HG03575 (cell line): Measurements from ENCODE around the gene IL21R.
"Not testable (repeated sequence)": the region's sequence is repeated elsewhere in the genome, so short reads cannot be mapped to it uniquely, and the experiment has no call there.

ENCODE experiments used
- ATAC-seq: cut with Tn5 transposase; IDR thresholded peaks from one replicate; pipeline ENCODE4 v1.9.1; 2021; ENCODE audit not compliant: unreplicated experiment, insufficient number of reproducible peaks, low FRiP score; ENCODE audit errors: extremely low read depth

IL21R gene

DNA sequence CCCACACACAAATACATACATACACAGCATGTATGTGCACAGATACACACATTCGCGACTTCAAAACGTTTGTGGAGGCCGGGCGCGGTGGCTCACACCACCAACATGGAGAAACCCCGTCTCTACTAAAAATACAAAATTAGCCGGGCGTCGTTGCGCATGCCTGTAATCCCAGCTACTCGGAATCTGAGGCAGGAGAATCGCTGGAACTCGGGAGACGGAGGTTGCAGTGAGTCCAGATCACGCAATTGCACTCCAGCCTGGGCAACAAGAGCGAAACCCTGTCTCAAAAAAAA lies 55.6 kb downstream of the IL21R start:
- ATAC-seq = not testable (repeated sequence)

DNA sequence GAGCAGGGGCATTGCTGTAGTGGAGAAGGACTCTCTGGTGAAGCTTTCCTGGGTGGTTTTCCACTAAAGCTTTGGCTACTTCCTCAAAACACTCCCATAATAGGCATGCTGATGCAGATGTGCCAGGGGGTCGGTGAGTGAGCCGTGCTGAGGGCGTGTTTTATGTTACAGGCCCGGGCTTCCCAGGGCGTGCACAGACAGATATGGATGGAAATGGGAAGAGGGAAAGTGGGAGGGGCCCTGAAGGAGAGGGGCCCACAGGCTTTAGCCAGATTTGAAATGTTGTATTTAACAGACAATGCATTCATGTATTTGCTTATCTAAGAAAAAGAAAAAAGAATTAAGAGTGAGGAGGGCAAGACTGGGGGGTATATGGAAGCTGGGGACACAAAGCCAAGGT lies 56.3 kb downstream of the IL21R start:
- no peak for ATAC-seq

DNA sequence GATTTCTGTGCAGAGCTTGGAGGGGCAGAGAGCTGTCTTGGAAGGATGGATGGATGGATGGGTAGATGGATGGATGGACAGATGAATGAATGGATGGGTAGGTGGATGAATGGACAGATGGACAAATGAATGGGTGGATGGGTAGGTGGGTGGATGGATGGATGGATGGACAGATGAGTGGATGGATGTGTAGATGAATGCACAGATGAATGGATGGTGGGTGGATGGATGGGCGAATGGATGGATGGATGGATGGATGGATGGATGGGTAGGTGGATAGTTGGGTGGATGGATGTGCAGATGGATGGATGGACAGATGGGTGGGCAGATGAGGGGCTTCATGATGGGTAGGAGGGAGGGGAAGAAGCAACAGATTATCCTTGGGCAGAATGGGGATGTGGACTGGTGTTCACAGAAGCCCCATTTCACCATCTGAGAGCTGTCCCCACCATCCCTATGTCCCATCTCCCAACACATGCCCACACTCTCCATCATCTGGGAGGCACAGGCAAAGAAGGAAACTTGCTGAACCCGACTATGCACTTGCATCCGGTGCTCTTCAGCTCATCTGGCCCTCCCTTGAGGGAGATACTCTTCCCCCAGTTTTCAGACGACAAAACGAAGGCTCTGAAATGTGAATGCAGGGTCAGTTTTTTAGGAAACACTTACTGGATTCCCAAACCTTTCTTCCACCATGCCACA lies 57.2 kb downstream of the IL21R start:
- no peak for ATAC-seq

DNA sequence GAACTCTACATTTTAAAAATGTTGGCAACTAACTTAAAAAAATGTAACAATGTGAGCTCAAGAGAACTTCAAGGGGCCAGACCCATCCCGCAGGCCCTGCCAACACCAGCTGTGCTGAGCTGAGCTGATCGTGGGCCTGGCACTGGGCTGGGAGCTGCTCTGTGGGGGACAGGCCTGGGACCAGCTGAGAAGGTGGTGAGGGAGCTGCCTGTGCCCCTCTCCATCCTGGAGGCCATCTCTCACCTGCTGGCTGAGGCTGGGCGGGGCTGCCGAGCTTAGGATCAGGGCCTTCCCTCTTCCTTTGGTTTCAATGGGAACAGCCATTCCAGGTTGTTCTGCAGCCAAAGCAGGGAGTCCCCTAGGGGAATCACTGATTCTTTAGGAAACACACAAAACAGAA lies 58.2 kb downstream of the IL21R start:
- ATAC-seq = no peak

DNA sequence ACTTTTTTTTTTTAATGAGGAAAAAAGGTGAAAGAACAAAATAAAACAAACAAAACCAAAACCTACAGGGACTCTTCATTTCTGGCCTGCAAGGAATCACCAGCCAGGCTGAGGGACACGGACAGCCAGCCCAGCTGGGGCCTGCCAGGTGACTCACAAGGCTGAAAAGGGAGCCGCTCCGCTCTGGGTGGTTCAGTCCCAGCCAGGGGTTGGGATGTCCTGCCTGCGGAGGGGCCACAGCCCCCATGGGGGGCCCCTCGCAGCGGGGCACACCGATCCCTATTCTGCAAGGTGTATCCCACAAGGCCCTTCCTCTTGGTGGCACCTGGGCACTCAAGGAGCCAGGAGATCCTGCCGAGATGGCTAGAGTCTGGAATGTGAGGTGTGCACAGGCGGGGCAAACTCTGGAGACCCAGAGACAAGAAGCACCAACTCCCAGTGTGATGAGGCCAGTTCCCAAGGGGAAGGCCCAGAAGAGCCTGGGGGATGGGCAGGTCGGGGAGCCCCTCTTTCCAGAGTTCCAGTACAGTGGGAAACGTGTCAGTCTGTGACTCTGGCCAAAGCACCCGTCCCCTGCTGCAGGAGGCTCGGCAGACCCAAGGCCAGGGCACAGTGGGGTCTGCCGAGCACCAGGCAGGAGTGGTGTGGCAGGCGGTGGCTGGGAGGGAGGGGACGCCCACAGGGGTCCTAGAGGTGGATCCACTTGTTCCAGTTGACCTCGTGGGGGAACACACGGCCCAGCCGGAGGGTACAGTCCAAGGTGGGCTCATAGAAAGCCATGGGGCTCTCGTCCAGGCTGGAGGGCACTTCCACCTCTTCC lies 58.9 kb downstream of the IL21R start:
- no peak for ATAC-seq

DNA sequence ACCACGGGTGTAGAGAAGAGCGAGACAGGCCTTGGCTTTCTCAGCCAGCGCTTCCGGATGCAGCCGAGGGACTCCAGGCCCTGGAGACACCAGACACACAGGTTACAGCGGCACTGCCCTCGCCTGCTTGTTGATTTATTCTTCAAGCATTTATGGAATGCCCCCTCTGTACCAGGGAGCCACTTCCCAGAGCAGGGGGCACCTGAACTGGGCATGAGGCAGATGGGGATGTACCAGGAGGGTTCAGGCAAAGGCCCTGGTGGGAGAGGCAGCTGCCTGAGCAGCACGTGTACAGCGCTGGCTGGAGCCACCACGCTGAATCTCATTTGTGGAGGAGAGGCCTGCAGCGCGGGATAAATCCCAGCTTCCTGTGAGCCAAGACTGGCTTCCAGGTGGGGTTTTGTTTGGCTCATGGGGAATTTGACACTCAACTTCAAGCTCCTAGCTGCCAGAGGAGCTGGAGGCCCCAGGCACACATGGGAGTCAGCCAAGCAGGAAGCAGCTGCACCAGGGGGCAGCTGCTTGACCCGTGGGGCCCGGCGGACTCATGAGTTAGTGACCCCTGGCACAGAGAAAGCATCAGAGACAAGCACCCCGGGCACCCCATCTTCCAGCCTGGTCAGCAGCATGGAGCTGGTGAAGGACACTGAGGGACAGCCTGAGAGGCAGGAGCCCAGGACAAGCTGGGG lies 59.7 kb downstream of the IL21R start:
- no peak for ATAC-seq

DNA sequence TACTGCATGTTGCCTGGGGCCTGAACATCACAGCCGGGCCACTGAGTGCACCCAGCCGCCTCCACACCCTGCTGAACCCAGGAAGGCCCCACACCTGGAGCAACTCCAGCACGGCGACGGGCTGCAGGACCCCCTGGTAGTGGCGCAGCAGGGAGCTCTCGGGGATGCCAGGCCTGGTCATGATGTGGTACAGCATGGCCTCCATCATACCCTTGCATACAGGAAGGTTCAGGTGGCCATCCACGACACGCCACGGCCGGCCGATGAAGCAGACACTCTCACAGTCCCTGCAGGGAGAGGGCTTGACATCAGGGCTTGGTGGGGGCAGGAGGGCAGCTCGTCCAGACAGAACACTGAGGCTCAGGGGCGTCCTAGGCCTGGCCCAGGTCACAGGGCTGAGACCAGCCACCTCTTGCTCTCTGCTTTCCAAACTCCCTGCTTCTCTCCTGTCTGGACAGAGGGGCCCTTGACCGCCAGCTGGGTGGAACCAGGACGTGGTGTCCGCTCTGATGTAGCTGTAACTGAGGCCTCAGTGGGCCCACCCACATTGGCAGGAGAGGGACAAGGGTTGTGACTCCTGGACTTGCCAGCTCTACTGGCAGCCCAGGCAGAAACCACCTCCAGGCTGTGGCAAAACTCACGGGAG lies 60.3 kb downstream of the IL21R start:
- ATAC-seq = no peak

DNA sequence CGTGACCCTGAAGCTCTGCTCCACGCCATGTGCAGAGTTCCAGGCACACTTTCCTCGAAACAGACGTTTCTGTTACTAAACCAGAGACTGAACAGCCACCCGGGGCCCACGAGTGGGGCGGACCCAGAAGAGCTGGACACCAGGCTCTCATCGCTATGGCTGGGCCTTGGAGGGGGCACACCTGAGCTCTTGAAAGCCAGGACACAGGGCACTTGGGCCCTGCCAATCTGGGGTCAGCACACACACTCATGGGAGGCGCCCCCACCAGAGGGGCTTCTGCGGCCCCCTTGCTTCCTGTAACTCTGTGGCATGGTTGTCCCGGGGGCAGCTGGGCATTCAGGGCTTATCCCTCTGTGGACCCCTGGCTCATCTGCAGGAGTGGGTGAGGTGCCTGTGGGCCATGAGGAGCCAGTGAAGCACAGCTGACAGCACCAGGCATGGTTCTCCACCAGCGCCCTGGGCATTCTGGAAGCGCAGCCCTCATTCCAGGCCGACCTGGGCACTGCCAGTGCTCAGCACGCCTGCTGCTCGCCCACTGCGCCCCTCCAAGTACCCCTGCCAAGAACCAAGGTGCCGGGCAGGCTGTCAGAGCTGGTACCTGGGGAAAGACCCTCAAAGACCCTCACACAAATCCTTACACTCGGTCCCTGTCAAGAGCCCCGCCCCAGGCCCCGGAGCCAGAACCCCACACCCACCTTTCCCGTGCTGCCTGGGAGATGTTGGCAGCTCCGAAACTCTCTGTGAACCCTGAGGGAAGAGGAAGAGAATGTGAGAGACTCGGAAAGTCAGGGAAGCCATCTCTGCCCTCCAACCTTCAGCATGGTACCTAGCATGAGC lies 61.1 kb downstream of the IL21R start:
- no peak for ATAC-seq

DNA sequence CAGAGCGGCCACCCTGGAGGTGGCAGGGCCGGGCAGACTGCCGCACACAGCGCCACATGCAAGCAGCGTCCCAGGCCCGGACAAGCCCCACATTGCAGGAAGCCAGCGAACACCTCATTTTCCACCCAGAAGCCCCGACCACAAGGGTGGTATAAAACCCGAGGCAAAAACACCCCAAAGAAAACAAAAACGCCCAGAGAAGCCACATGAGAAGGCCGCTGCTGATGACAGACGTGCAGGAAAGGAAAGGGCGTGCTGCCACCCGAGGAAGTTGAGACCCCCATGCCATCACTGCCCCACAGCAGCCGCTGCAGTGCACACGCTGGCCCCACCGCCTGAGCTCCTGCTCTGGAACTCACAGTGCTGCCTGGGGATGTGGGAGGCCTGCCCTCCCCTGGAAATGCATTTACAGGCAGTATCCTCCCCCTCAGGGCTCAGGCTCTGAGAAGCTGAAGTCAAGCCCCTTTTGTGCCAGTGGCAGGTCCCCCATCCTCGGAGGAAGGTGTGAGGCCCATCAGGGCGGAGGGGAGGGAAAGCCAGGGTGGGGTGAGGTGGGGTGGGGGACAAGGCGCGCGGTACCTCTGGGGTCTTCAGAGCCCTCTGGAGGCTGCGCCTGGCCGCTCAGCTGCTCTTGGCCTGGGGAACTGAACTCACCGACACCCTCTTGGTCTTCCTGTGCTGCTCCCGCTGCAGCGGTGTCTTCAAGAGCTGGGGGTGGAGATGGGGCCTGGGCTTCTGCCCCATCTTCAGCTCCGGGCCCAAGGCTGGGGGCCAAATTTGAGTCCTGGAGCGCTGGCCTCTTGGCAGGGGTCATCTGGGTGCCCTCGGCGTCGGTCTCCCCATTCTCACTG lies 62.0 kb downstream of the IL21R start:
- no peak for ATAC-seq

DNA sequence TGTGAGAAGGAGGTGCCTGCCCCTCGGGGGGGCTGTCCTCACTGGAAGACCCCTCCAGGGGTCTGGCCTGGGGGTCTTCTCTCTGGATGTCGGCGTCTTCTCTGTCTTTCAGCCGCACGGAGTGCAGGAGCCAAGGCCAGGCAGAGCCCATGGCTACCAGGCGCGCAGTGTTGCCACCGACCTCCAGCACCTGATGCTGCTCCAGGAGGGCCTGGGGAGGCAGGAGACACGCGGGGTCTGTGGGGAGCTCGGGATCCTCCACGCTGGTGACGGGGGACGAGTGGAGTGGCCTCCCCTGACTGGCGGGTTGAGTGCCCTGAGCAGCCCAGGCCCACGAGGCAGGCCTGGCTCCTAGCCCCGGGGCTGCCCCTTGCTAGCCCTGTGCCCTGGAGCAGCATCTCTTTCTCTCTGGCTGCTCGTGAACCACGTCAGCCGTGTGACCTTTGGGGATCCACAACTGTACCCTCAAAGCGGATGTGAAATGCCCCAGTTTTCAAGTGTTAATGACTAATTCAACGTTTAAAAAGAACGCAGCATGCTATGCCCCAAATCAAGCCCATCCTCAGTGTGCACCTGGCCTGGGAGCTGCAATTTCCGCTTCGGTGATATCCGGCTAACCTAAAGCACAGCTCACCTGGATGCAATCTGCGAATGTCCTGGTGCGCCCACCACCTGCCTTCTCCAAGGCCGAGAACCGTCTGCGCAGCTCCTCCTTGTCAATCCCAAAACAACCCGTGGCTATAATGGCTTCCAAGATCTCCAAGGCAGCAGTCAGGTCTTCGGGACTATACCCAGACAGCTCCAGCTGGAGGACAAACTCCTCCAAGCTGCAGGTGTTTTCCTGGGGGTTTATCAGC lies 62.9 kb downstream of the IL21R start:
- no peak for ATAC-seq

DNA sequence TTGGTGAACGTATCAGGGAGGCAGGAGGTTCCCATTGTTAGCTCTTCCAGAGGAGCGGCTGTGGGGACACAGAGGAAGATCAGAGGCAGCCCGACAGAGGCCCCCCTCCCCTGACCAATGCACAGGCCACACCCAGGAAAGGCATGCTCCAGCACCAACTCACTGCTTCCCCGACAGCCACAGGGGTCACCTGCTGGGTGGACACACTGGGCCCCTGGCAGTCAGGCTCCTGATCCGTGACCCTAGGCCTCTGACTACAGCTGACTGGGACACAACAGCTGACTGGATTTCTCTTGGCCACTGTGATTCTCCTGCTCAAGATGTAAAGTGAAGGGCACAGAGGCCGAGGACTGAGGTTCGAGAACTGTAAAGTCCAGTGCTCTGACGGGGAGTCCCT lies 63.5 kb downstream of the IL21R start:
- ATAC-seq = no peak

DNA sequence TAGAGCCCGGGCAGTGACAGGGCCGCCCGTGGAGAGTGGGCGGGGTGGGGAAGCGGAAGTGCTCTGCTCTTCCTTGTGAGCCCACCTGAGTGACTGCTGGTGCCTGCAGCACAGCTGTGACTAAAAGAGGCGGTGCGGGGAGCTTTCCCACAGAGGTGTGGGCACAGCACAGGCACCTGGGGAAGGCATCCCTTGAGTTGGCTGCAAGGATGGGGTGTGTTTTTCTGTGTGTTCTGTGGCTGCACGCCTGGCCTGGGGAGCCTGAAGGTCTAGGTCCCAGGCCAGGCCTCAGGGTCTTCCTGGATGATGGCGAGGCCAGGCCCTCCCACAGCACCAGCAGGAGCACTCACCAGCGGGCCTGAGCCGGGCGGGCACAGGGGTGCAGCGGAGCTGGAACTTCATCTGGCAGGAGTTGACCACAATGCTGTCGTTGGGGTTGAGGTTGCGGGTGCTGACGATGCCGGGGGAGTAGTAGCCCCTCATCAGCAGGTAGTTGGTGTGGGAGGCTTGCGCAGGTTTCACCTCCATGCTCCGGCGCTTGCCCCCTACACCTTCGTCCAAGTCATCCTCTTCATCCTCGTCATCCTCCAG lies 67.1 kb downstream of the IL21R start:
- no peak for ATAC-seq

DNA sequence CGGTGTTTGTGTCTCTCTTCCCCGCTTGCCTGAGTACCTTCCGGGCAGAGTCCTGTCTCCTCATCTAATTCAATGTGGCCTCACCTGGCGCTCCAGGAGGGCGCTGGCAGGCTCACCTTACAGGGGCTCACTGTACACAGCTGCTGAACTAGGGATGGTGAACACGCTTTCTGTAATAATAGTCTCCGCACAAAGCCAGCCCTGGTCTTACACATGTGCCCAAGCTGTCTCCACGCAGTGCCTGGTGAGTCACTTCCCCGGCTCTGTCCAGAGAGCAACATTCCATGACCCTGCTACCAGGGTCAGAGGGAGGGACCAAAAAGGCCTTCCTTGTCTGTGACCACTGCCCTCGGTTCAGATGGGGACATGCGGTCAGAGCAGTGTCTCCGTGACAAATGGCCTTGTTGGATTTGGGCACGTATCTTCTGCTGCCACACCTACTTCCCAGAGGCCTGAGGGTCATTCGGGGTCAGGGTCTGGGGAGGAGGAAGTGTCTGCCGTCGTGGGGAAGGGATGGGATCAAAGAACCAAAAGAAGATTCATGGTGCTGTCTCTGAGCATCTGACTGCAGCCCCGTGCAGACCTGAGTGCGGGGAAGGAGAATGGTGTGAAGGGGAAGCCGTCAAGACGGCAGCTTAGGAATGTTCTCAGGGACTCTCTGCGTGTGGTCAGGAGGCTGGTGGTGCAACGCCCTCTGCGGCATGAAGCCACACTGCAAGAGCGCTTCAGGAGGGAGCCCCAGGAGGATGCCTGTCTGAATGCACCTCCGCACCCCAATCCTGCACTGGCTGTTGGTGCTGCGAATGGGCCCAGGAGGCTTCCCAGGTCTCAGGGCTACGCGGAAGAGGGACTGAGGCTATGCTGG lies 68.8 kb downstream of the IL21R start:
- no peak for ATAC-seq

DNA sequence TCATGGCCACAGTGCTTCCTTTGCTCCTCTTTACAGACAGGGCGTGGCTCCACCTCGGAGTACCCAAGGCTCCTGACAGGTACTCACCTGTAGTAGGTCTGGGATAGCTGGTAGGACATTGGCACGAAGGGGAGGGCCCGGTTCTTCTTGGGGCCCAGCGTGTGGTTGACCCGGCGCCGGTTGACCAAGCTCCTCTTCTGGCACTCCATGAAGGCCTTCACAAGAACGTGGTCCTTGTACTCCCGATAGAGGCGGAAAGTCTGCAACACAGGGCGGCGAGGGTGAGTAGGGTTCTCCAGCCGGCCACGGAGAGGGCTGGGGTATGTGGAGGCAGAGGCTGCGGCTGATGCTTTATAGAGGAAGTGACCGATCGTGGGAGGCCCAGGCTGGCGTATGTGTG lies 69.7 kb downstream of the IL21R start:
- no peak for ATAC-seq

DNA sequence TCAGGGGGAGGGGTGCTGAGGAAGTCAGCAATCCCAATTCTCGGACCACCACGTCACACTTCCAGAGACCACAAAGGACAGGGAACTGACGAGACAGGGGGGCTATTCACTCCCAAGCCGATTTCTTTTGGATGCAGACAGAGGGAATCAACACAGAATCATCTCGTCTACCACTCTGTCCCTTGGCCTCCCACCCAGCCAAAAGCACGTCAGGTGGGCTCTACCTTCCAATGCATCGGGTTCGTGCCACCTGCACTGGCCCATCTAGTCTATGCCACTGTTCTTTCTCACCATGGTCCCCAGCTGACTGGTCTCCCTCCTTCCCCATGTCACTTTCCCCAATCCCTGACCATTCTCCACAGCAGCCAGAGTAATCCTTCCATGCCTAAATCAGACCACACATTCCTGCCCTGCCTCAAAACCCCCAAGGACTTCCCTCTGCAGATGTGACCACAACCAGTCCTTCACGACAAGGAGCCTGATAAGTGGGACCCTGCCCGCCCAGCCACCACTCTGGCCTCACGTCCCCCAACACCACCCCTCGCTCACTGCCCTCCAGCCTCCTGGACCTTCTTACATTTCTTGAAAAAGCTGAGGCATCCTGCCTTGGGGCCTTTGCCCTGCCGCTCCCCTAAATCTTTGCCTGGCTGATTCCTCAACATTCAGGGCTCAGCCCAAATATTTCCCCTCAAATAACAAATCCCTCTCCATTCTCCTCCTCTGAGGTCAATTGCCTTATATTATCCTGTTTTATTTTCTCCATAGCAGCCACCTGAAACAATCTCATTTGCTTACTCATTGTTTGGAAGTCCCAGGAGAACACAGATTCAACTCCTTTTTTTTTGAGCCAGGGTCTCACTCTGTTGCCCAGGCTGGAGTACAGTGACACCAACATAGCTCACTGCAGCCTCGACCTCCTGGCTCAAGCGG lies 70.4 kb downstream of the IL21R start:
- no peak for ATAC-seq
